NCI-H2227 (cell line): Measurements from ENCODE around the gene SPATA31E1.
"Not testable (repeated sequence)": the region's sequence is repeated elsewhere in the genome, so short reads cannot be mapped to it uniquely, and the experiment has no call there.

Experiments
- DNase-seq: peaks from one replicate; lab custom pipeline; 2025; ENCODE audit not compliant: unreplicated experiment; lab: John Stamatoyannopoulos, UW

Gene SPATA31E1

DNA sequence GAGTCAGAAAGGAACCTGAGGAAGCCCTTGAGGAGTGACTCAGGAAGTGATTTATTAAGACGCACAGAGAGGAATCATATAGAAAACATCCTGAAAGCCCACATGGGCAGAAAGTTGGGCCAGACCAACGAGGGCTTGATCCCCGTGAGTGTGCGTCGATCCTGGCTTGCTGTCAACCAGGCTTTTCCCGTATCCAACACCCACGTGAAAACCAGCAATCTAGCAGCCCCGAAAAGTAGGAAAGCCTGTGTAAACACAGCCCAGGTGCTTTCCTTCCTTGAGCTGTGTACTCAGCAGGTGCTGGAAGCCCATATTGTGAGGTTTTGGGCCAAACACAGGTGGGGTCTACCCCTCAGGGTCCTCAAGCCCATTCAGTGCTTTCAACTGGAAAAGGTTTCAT is 38.9 kb downstream of the SPATA31E1 start:
- DNase-seq: not testable (repeated sequence)

DNA sequence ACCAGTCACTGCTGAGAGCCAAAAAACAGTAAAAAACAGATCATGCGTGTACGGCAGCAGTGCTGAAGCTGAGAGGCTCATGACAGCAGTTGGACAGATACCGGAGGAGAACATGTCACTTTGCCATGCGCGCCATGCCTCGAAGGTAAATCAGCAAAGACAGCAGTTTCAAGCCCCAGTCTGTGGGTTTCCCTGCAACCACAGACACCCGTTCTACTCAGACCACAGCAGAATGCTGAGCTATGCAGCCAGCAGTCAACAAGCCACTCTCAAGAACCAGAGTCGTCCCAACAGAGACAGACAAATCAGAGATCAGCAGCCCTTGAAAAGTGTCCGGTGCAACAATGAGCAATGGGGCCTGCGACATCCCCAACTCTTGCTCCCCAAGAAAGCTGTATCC is 40.3 kb downstream of the SPATA31E1 start:
- not testable (repeated sequence) for DNase-seq

DNA sequence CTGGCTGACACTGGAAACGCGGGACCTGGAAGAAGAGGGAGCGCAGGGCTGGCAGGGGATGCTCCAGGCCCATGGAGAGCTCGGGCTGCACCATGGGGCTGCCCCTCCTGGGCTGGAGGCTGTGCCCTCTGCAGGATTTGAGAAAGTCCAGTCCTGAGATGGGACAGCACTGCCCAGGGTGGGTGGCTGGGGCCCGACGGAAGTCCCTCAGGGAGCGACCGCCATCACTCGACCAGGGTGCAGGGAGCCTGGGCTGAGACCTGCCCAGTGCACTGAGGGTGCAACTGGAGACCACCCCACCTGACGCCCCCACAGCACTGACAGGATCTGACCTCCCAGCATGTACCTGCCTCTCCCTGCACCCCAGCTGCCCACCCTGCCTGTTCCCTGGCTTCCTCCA is 42.2 kb downstream of the SPATA31E1 start:
- DNase-seq: not testable (repeated sequence)

DNA sequence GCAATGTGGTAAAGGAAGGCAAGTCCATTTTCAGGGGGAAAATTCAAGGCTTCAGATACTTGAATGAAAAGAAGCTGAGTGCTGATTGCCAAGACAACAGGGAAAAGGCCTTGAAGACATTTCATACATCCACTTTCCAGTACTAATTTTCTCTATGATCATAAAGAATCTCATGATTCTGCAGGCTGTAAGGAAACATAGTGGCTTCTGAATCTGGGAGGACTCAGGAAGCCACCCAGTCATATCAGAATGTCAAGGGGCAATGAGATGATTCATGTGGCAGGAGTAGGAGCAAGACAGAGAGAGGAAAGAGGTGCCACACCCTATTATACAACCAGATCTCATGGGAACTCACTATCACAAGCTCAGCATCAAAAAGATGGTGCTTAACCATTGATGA is 46.5 kb downstream of the SPATA31E1 start:
- not testable (repeated sequence) for DNase-seq

DNA sequence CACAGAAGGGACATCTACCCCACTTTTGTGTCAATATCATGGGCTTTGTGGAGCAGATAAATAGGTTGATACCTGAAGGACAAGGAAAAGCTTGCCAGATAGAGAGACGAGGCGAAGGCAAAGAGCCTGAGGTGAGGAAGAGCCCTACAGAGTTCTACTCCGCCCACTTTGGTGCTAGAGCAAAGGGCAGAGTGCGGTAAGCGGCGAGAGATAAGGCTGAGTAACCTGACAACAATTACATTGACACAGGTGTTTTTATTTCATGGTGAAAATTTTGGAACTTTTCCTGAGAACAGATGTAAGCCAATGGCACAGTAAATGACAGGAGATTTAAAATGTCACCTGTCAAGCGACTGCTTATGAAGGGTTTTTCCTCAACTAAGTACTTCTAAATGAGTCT is 51.8 kb downstream of the SPATA31E1 start:
- DNase-seq: not testable (repeated sequence)

DNA sequence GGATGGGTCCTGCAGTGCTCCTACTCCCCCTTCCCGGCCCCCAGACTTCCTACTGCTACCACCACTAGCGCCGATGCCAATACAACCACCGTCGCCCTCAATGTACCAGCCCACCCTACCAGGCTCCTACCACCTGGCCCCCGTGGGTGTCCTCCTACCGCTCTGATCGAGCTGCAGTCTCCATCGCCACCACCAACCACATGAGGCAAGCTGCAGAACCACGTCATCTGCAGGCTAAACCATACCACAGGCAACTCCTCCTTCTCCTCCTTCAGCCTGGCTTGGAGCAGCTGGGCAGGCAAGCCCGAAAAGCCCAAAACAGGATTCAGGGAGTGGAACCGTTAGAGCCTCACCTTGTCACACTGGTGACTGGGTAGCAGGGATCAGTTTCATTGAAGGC is 54.7 kb downstream of the SPATA31E1 start:
- peak; percentile 7 for DNase-seq

DNA sequence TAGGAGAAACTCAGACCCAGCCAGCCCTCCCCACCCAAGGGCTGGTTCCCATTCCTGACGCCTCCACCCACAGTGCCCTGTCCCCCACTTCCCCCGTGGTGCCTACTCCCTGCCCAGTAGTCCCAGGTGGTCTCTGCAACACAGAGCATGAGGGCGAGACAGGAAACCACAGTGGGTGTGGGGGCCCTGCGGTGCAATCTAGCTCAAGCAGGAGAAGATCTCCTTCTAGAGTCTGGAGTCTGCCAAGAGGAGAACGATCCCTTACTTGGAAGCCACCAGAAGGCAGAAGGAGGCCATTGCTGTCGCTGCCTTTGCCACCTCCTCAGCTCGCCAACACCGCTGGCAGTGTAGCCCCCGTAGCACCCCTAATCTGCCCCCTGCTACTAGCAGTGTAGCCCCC is 55.2 kb downstream of the SPATA31E1 start:
- DNase-seq: not testable (repeated sequence)

DNA sequence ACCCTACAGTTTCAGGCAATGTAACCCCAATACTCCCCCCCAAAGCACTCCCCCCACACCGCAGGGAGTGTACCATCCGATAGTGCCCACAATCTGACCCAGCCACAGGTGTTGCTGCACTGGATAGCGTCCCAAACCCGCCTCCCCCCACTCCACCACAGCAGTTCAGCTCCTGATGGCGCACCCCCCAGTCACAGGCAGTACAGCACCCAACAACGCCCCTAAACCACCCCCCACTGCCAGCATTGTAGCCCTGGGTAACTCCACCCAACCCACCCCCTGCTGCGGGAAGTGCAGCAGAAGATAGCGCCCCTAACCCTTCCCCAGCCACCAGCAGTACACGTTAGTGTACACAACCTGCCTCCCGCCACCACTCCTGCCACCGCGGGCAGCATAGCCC is 55.7 kb downstream of the SPATA31E1 start:
- DNase-seq: not testable (repeated sequence)
